Calu3 (cell line): Measurements from ENCODE around the gene SMIM35. TPM values are rescaled to one million over a fixed set of nuclear protein-coding genes. Genes with fewer than 3 reads are reported as not detected.

ENCODE experiments used
- BruUV-seq: library from RNA; stranded (reverse); fragments of 400-500 nt; replicated peaks from 2 replicates; lab custom pipeline; 2021; lab: Mats Ljungman, UMichigan
- CTCF ChIA-PET: fragments of 300-600 bp; sonication (Branson Sonifier 250); formaldehyde crosslinking; loops from one replicate; lab custom pipeline; 2022; ENCODE audit warnings: antibody characterized with exemption; lab: Charles Lee
- DNase-seq: peaks from one replicate; pipeline ENCODE4 v3.0.0; 2022
- H3K27ac Mint-ChIP-seq: one replicate; pipeline ENCODE4 v1.8.0; 2022; ENCODE audit warnings: mixed read lengths; ENCODE audit not compliant: unreplicated experiment
- H3K27me3 Mint-ChIP-seq: one replicate; pipeline ENCODE4 v1.8.0; 2022; ENCODE audit warnings: mixed read lengths; ENCODE audit not compliant: unreplicated experiment
- H3K36me3 Mint-ChIP-seq: one replicate; pipeline ENCODE4 v1.8.0; 2022; ENCODE audit warnings: mild to moderate bottlenecking, moderate library complexity, mixed read lengths; ENCODE audit not compliant: insufficient read depth, unreplicated experiment
- H3K4me1 Mint-ChIP-seq: one replicate; pipeline ENCODE4 v1.8.0; 2022; ENCODE audit warnings: mild to moderate bottlenecking, low read depth, mixed read lengths; ENCODE audit not compliant: unreplicated experiment
- H3K4me3 Mint-ChIP-seq: one replicate; pipeline ENCODE4 v1.8.0; 2022; ENCODE audit warnings: mild to moderate bottlenecking, low read depth, moderate library complexity, mixed read lengths; ENCODE audit not compliant: unreplicated experiment
- H3K9me3 Mint-ChIP-seq: one replicate; pipeline ENCODE4 v1.8.0; 2022; ENCODE audit warnings: low read depth, mixed read lengths; ENCODE audit not compliant: unreplicated experiment
- intact Hi-C: fragments of 100-400 bp; cut with micrococcal nuclease; formaldehyde crosslinking; loops from one replicate; pipeline ENCODE4 v1.10.0; 2022; ENCODE audit not compliant: unreplicated experiment
- total RNA-seq: library from RNA; stranded (reverse); gene quantifications from 2 replicates; pipeline ENCODE4 v1.2.3, GENCODE V29; 2022
- TF ChIP-seq, protein P1 (sequence below): fragments of 200-600 bp; IDR thresholded peaks from one replicate; pipeline ENCODE4 v1.8.0; 2022; ENCODE audit warnings: antibody characterized with exemption; ENCODE audit not compliant: unreplicated experiment

SMIM35 gene
- total RNA-seq, 1 experiment from 2014 or later = not detected

DNA sequence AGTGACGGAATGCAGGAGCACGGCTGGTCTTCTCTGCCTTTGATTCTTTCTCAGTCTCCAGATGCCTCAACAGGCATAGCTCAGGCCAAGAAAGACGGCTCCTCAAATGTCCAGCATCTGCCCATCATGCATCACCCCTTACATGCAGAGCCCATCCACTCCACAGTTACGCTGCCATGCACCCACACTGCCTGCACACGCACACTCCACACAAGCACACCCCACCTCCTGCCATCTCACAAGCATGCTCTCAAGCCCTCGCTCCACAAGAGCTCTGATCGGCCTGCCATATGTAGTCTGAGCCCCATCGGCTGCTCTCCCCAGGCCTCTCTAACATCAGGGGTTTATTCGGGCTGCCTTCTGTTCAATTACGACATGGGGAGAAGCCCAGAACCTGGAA lies 47.1 kb upstream of the SMIM35 start:
- no peaks in the 10 kb centered on the region for H3K9me3 Mint-ChIP-seq
- no TSS peak for BruUV-seq
- no peak overlapping the region for H3K4me3 Mint-ChIP-seq
- no peak overlapping the region for H3K27ac Mint-ChIP-seq
- TF ChIP-seq, protein P1, sequence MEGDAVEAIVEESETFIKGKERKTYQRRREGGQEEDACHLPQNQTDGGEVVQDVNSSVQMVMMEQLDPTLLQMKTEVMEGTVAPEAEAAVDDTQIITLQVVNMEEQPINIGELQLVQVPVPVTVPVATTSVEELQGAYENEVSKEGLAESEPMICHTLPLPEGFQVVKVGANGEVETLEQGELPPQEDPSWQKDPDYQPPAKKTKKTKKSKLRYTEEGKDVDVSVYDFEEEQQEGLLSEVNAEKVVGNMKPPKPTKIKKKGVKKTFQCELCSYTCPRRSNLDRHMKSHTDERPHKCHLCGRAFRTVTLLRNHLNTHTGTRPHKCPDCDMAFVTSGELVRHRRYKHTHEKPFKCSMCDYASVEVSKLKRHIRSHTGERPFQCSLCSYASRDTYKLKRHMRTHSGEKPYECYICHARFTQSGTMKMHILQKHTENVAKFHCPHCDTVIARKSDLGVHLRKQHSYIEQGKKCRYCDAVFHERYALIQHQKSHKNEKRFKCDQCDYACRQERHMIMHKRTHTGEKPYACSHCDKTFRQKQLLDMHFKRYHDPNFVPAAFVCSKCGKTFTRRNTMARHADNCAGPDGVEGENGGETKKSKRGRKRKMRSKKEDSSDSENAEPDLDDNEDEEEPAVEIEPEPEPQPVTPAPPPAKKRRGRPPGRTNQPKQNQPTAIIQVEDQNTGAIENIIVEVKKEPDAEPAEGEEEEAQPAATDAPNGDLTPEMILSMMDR = no peak
- H3K27me3 Mint-ChIP-seq = peaks cover 41% of the 10 kb centered on the region
- H3K36me3 Mint-ChIP-seq = no peaks in the 10 kb centered on the region
- peaks cover 17% of the 10 kb centered on the region for H3K4me1 Mint-ChIP-seq
- intact Hi-C loops = no loop called here
- CTCF ChIA-PET = no interaction called here
- DNase-seq = no peak

GRCh38 chr11:118132385-118133151 lies 45.8 kb upstream of the SMIM35 start:
- BruUV-seq = no TSS peak

DNA sequence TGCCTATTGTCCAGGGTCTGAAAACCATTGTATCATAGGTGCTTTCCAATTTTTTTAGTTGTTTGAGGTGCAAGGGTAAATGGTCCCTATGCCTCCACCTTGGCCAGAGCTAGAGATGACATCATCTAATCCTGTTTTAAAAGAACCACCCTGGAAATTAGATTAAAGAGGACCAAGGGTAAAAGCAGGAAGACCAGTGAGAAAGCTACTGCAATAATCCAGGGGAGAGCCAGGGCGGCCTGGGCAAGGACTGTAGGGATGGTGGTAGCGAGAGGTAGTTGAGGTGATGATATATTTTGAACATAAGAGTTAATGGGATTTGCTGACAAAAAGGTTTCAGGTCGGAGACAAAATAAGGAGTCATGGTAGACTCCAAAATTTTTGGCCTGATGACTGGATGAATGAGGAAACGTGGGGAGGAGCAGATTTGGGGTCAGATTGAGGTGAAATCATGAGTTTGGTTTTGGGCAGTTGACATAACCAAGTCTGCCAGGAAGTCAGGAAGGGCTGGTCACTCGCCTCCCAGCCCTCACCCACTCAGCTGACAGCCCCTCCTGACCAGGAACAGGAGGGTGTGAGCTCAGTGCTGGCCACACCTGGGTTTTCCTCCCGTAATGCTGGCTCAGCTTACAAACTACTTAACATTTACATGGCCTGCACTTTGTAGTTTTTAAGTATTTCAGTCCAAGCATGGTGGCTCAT lies 42.9 kb upstream of the SMIM35 start:
- intact Hi-C loops = no loop called here
- BruUV-seq = no TSS peak
- Mint-ChIP-seq H3K4me1 (peaks cover 17% of the 10 kb centered on the region), H3K27ac (no peak overlapping the region), H3K27me3 (peaks cover 8% of the 10 kb centered on the region), H3K9me3 (no peaks in the 10 kb centered on the region), H3K4me3 (no peak overlapping the region), H3K36me3 (no peaks in the 10 kb centered on the region)
- CTCF ChIA-PET = no interaction called here
- DNase-seq = no peak
- TF ChIP-seq, protein P1 = no peak

More at GRCh38 chr11:118132385-118133151, 45.8 kb upstream of the SMIM35 start:
- CTCF ChIA-PET = no interaction called here
- no peak for DNase-seq
- no peak overlapping the region for H3K27ac Mint-ChIP-seq
- H3K4me1 Mint-ChIP-seq = peaks cover 17% of the 10 kb centered on the region
- TF ChIP-seq, protein P1 = no peak
- H3K27me3 Mint-ChIP-seq = peaks cover 29% of the 10 kb centered on the region
- intact Hi-C loops = no loop called here
- no peaks in the 10 kb centered on the region for H3K36me3 Mint-ChIP-seq
- no peak overlapping the region for H3K4me3 Mint-ChIP-seq
- no peaks in the 10 kb centered on the region for H3K9me3 Mint-ChIP-seq

DNA sequence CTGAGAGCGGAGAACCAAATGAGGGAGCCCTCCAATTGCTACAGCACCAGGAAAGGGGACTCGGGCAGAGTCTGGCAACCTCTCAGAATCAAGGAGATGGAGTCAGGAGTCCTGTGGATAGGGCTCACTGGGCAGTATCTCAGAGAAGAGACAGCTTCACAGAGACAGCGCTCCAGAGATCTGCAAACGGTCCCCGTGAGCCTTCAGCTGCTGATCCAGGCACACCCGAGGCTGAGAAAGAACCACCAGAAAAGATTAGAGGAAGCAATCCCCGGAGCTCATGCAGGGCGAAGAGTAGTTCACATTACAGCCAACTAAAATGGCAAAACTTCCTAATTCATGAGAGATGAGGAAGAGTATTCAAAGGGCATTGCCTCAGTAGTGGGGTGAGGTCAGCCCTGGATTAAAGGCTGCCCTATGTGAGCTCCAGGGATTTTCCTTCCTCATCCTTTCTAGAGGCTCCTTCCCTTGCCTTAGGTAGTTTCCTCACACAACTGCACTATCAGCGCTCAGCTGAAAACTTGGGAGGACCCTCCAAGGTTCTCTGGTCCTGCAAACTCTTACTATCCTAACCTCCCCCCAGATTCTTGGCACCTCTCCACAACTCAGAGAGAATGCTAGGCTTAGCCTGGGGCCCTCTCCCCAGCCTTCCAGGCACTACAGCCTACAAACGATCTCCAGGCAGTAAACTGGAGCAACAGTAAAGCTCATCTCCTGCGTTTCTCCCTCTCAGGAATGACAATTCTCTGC lies 42.1 kb upstream of the SMIM35 start:
- DNase-seq = no peak
- intact Hi-C loops = no loop called here
- no peaks in the 10 kb centered on the region for H3K9me3 Mint-ChIP-seq
- no peak overlapping the region for H3K4me3 Mint-ChIP-seq
- BruUV-seq = no TSS peak
- TF ChIP-seq, protein P1 = no peak
- CTCF ChIA-PET = no interaction called here
- no peaks in the 10 kb centered on the region for H3K36me3 Mint-ChIP-seq
- H3K27ac Mint-ChIP-seq = no peak overlapping the region
- H3K4me1 Mint-ChIP-seq = peaks cover 17% of the 10 kb centered on the region
- peaks cover under 1% of the 10 kb centered on the region for H3K27me3 Mint-ChIP-seq
